Measurements from ENCODE around the gene TENT4B.

DNA sequence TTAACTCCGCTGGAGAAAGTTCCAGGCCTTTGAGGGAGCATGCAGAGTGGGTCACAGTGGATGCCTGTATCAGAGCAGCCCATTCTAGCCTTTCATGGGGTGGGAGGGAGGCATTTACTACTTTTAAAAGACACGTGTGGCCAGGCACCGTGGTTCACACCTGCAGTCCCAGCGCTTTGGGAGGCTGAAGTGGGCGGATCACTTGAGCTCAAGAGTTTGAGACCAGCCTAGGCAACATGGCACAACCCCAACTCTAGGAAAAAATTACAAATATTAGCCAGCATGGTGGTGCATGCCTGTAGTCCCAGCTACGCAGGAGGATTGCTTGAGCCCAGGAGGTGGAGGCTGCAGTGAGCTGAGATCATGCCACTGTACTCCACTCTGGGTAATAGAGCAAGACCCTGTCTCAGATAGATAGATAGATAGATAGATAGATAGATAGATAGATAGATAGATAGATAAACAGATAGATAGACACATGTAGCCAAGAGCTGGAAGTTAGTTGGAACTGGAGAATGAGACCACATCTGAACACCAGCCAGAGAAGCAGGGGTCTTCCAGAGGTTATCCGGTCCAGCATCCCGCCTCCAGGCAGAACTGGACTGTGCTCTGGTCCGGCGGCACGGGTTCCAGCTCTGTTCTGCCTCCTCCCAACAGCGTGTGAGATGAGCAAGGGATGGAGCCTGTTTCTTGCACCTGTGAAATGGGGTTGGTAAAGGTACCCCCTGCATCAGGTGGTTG lies 116.8 kb downstream of the TENT4B start:
- TF ChIP-seq POLR2AphosphoS5 (IDR thresholded peaks at IDR 0.05; ENCODE audit: borderline replicate concordance, low read depth, low read length) (no peak), EZH2 (IDR thresholded peaks at IDR 0.05) (no peak), FOXP2 (optimal IDR thresholded peaks at IDR 0.05; ENCODE audit: control extremely low read depth, extremely low read length, insufficient read depth) (no peak)
